NCI-H2081 (cell line): ENCODE results near the gene TPRN.

Experiments used
- DNase-seq, 2 experiments: peaks; one replicate each; lab custom pipeline; 2025; lab: John Stamatoyannopoulos, UW

Gene TPRN

GRCh38 chr9:137160716-137161557 is 39.6 kb downstream of the TPRN start:
- DNase-seq, result peak in 1 of 2 experiments; percentile 43

- DNase-seq, result no peak
Measured at GRCh38 chr9:137160054-137160425, 40.5 kb downstream of the TPRN start.

GRCh38 chr9:137159105-137160053 is 41.2 kb downstream of the TPRN start:
- DNase-seq, result no peak

GRCh38 chr9:137158625-137159024 is 41.9 kb downstream of the TPRN start:
- peak in 1 of 2 experiments; percentile 28 for DNase-seq

- DNase-seq, result no peak
Measured at GRCh38 chr9:137157618-137158415, 42.7 kb downstream of the TPRN start.

- no peak for DNase-seq
Measured at GRCh38 chr9:137156567-137157375, 43.8 kb downstream of the TPRN start.

GRCh38 chr9:137152844-137153405 is 47.6 kb downstream of the TPRN start:
- DNase-seq, result no peak

- DNase-seq, result peak; percentile 41 to 79
Measured at GRCh38 chr9:137150617-137151457, 49.7 kb downstream of the TPRN start.

GRCh38 chr9:137149942-137150616 is 50.5 kb downstream of the TPRN start:
- DNase-seq, result peak in 1 of 2 experiments; percentile 77

- no peak for DNase-seq
Measured at GRCh38 chr9:137149363-137149762, 51.2 kb downstream of the TPRN start.

GRCh38 chr9:137148661-137149060 is 51.9 kb downstream of the TPRN start:
- no peak for DNase-seq

- no peak for DNase-seq
Measured at GRCh38 chr9:137148242-137148641, 52.3 kb downstream of the TPRN start.

- no peak for DNase-seq
Measured at GRCh38 chr9:137147793-137148160, 52.8 kb downstream of the TPRN start.

- DNase-seq, result no peak
Measured at GRCh38 chr9:137147091-137147792, 53.3 kb downstream of the TPRN start.

GRCh38 chr9:137146527-137146918 is 54.0 kb downstream of the TPRN start:
- DNase-seq, result no peak

GRCh38 chr9:137145731-137146526 is 54.6 kb downstream of the TPRN start:
- DNase-seq, result no peak

GRCh38 chr9:137143459-137143858 is 57.1 kb downstream of the TPRN start:
- DNase-seq, result no peak
